Fibroblast of the conjunctiva (primary cell): Measurements from ENCODE around the gene KIAA1549.
"Not testable (repeated sequence)": the region's sequence is repeated elsewhere in the genome, so short reads cannot be mapped to it uniquely, and the experiment has no call there.

Experiments used
- DNase-seq: peaks from one replicate; pipeline ENCODE4 v3.0.0-alpha.2; 2010; ENCODE audit warnings: low read depth

The KIAA1549 gene

DNA sequence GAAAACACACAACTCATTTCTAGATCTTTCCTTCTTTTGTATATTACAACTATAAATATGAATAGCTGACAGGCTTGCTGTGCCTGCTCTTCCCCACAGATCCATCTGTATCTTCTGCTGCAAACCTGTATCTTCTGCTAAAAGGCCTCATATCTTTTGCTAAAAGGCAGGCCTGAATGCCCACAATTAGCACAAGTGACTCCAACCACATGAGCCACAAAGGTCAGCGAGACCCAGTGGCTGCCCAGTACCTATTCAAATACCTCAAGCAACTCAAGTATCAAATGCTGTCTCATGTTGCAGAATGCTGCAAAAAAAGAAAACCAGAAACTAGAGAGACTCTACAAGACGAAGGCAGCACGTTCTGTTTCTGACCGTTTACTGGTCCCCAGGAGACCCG, 128.7 kb downstream of the KIAA1549 start:
- no peak for DNase-seq

DNA sequence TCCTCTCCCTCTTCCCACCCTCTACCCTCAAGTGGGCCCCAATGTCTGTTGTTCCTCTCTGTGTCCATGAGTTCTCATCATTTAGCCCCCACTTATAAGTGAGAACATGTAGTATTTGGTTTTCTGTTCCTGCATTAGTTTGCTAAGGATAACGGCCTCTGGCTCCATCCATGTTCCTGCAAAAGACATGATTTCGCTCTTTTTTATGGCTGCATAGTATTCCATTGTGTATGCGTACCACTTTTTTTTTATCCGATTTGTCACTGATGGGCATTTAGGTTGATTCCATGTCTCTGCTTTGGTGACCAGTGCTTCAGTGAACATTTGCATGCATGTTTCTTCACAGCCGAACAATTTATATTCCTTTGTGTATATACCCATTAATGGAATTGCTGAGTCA, 131.5 kb downstream of the KIAA1549 start:
- no peak for DNase-seq

DNA sequence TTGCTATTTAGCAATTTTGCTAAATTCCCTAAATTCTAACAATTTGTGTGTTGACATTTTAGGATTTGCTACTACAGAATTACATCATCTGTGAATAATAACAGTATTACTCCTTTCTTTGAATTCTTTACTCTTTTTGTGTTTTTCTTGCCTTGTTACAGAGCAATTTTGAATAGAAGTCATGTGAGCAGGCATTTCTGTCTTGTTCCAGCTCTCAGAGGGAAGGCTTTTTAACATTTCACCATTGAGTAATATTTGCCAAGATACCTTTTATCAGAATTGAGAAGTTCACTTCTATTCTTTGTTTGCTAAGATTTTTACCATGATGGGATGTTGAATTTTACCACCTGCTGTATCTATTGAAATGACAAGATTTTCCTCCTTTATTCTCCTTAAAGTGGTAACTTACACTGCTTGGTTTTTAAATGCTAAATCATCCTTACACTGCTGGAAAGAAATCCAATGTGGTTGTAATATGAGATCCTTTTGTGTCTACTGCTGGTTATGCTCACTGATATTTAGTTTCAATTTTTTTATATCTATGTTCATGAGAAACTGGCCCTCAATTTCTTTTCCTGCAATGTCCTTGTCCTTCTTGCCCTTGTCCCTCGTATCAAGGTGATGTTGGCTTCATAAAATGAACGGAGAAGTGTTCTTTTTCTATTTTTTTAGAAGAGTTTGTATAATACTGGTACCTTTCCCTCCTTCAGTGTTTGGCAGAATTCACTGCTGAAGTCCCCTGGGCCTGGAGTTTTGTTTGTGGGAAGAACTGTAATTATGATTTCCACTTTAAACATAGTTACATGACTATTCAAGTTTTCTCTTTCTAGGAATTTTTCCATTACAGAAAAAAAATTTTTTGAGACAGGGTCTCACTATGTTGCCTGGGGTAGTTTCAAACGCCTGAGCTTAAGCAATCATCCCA, 132.9 kb downstream of the KIAA1549 start:
- DNase-seq, result no peak

DNA sequence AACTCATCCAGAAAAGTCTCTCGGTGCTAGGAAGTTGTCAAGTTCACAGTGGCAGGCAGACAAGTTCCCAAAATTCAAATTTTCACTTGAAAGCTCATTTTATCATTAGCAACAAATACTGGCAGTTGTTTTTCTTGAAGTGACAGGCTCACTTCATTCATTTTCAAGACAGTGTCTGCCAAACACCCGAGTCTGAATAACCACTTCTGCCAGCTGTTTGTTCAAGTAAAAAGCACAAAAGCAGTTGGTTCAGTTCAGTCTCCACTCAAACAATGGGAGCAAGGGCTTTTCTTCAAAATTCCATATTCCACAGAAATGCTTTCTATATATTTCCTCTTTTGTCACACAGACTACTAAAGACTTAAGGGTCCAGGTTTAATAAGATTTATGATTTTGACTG, 135.5 kb downstream of the KIAA1549 start:
- no peak for DNase-seq

DNA sequence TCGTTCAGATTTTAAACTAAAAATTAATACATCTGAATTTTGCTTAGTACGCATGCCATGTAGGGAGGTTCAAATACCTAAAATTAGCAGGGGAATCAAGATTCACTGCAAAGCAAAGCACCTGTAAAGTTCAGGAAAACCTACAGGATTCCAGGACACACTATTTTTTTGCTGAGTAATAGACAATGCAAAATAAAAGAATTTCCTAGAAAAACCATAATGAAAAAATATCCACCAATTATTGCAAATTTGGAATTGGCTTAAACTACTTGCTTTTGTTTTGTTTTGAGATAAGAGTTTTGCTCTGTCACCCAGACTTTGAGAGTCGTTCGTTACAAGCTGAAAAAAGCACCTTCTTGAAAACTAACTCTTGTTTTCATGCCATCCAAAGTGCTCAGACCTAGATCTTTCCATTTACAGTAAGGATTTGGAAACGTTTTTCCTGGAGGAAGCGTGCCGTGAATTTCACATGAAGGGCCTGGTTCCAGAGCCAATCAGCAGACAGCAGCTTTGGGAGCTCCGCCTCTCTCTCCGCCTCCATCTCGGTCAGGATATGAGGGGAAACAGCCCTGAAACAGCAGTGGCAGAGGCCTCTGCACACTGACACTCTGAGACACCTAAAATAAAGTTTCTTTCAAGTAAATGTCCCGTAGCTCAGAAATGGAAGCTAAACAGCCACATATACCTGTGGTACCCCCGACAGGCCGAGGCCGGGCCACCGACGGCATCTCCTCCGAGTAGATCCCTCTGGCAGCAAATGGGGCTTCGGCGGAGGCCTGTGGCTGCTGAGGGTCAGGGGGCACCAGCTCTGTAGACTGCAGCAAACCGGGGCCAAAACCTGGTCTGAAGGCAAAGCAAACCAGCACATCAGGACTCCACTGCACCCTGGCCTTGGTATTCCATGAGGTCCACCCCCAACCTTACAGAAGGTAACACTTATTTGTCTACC, 137.3 kb downstream of the KIAA1549 start:
- DNase-seq, result no peak

DNA sequence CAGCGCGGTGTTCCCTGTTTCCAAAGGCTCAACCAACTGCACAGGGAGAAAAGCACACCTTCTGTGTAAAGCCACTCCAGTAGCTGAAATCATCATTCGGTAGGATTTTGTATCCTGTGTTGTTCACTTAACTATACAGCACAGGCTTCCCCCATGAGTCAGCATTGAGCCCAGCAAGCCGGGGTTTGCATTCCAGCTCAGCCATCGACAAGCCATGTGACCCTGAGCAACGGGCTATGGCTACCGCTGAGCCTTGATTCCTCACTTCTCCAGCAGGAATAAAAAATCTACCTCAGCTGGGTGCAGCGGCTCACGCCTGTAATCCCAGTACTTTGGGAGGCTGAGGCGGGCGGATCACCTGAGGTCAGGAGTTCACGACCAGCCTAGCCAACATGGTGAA, 139.1 kb downstream of the KIAA1549 start:
- peak; percentile 4 for DNase-seq

DNA sequence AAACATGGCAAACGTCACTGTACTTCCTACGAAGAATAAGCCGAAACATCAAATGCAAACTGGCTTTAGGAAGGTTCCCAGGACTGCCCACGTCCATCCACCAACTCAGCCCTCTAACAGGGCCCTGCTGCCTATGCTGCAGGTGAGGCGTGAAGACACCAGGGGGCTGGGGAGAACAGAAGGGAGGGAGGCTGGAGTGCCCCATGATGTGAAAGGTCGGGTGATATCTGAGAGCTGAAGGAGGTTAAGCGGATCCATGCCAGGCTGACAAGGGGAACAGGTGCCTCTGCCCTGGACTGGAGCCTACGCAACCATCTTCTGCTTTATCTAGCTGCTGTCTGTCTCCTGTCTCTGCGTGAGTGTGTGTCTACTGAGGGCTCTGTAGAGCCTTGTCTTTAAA, 143.0 kb downstream of the KIAA1549 start:
- DNase-seq, result no peak

DNA sequence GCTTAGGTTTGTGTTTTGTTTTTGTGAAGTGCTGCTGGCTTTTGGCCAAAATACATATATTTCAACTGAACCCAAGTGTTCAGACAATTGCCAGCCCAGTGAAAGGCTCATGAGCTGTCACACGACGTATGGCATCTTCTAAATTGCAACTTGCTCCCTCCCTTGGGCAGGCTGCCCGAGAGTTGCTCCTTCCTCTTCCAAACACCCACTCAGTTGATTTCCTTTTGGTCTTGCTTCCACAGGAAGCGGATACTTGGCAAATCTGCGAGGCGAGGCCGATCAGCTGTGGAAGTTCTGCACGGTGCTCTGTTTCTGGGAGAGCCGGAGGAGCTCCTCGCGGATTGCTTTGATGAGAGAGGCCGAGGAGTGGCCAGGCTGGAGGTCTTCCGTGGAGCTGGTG, 143.6 kb downstream of the KIAA1549 start:
- no peak for DNase-seq

DNA sequence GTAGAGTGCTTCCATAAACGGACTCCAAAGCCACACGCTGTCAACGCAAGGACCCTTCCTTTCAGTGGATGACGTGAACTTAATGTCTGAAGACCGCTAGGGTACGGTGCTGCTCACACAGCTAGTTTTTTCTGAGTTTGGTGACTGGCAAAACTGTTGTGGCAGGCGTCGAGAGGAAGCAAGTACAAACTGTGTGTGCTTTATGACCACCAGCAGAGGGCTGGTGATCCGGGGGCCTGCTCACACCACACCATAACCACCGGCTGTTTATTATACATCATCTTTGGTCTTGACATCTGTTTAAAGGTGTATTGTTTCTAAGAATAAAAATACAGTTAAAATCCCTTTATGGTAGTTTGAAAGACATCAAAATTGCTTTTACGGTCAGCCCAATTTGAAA, 146.1 kb downstream of the KIAA1549 start:
- no peak for DNase-seq

DNA sequence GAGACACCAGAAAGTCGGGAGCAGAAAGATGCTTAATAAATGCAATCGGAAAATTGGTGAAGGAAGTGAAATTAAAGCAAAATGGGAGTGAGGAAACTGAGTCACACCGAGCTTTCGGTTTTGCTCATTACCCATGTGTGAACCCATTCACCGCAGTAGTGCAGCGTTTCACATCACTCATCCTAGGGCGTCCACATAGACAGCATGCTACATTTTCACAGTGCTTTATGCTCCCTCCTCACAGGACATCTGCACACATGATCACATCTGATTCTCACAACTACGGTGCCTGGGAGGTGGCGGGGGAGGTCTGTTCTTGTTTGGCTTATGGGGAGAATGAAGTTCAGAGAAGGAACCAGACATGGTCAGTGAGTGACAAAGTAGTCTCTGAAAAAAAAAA, 146.6 kb downstream of the KIAA1549 start:
- no peak for DNase-seq

DNA sequence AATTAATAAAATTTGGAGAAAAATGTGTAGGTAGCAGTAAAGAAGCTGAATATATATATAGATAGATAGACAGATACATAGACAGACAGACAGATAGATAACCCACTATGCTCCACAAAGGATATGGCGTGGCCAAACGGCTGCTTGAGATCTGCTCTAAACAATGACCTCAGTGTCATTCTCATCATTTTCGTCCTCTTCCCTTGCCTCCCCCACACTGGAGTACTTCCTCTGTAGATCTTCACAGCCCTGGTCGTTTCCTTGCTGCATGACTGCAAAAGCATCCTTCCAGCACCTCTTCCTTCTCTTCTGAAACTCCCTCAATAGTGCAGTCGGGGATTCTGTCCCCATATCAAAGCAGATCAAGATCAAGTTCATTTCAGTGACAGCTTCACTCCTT, 147.6 kb downstream of the KIAA1549 start:
- DNase-seq, result no peak

DNA sequence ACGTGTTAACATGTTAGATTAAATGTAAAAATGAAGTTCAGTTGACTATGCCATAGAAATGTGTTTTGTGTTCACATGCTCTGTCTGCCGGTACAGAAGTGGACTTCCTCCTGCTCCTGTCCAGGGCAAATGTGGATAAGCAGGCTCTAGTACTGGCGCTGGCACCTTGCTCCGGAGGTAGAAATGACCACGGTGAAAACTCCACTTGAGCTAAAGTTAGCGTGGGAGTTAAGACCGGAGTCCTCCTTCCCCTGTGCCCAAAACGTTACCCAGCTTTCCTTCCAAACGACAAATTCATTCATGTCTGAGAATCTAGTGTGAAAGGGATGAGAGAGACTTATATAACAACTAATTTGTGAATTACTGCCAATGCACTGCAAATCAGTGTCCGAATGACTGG, 148.2 kb downstream of the KIAA1549 start:
- DNase-seq, result no peak

DNA sequence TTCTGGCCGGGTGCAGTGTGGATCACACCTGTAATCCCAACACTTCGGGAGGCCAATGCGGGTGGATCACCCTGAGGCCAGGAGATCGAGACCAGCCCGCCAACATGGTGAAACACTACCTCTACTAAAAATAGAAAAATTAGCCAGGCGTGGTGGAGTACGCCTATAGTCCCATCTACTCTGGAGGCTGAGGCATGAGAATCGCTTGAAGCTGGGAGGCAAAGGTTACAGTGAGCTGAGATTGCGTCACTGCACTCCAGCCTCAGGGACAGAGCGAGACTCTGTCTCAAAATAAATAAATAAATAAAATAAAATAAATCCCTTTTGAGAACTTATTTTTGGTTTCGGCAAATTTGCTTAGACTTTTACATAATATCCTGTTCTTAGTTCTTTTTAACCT, 151.9 kb downstream of the KIAA1549 start:
- no peak for DNase-seq

DNA sequence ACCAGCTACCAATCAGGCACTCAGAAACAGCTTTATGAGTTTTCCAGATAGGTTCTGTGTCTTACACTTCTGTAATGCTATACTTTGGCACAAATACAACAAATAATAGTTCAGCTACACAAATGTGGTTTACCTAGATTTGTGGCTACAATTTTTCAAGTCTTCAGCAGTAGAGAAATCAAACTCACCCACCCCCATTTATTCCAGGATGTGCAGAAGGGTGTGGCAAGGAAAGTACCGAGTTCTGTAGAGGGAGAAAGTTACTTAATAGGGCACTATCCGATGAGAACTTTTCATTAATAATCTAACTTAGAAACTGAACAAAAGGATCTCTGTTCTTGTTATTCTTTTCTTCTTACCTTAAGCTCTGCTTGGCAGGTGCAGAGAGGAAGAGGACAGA, 152.9 kb downstream of the KIAA1549 start:
- DNase-seq, result no peak

DNA sequence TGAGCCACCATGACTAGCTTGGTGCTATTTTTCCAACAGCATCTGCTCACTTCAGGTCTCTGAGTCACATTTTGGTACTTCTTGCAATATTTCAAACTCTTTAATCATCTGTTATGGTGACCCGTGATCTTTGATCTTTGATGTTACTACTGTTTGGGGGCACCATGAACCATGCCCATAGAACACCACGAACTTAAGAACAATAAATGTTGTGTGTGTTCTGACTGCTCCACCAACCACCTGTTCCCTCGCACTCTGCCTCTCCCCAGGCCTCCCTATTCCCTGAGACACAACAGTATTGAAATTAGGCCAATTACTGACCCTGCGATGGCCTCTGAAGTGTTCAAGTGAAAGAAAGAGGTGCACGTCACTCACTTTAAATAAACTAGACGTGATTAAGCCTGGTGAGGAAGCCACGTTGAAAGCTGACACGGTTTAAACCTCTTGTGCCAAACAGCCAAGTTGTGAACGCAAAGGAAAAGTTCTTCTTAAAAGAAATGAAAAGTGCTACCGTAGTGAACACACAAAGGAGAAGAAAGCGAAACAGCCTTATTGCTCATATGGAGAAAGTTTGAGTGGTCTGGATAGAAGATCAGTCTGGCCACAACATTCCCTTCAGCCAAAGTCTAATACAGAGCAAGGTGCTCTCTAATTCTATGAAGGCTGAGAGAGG, 156.0 kb downstream of the KIAA1549 start:
- DNase-seq, result no peak

DNA sequence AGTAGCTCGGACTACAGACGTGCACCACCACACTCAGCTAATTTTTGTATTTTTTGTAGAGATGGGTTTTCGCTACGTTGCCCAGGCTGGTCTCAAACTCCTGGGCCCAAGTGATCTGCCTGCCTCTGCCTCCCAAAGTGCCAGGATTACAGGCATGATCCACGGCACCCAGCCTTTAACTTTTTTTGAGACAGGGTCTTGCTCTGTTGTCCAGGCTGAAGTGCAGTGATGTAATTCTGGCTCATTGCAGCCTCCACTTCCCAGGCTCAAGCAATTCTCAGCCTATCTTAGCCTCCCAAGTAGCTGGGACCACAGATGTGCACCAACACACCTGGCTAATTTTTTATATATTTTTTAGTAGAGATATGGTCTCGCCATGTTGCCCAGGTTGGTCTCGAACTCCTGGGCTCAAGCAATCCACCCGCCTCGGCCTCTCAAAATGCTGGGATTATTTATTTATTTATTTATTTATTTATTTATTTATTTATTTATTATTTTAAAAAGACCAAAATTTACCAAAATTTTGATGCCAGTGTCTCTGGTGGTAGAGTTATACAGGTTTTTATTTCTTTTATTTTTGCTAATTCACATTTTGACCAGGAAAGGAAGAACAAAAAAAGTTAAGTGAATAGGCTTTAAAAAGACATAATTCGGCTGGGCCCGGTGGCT, 158.2 kb downstream of the KIAA1549 start:
- DNase-seq, result no peak

DNA sequence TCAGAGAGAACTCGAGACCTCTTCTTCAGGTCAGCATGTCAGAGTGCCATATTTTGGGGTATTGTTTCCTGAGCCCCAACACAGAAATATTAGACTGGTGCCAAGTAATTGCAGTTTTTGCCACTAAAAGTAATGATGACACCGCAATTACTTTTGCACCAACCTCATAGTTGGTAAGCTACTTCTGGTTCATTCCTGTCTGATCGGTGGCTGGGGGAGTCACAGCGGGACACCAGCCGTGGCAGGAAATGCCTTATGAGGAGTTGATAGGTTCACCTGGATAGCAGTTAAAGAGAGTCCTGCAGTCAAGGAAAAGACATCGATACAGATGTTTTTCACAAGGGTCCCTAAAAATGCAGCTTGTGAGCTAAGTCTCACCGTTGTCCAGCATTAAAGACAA, 159.3 kb downstream of the KIAA1549 start:
- no peak for DNase-seq

DNA sequence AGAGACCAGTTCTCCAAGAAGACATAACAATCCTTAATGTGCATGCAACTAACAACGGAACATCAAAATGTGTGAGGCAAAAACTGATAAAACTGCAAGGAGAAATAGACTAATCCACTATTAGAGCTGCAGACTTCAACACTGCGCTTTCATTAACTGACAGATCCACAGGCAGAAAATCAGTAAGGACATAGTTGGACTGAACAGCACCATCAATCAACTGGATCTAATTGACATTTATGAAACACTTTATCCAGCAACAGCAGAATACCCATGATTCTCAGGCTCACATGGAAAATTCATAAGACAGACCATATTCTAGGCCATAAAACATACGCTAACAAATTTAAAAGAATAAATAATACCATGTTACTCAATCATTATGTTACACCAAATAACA, 161.6 kb downstream of the KIAA1549 start:
- DNase-seq, result no peak

DNA sequence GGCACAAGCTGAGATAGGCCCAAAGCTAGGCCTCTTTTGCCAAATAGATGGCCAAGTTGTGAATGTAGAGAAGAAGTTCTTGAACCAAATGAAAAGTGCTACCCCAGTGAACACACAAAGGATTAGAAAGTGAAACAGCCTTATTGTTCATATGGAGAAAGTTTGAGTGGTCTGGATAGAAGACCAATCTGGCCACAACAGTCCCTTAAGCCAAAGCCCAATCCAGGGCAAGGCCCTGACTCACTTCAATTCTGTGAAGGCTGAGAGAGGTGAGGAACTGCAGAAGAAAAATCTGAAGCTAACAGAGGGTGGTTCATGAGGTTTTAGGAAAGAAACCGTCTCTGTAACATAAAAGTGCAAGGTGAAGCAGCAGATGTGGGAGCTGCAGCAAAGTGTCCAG, 164.5 kb downstream of the KIAA1549 start:
- no peak for DNase-seq

DNA sequence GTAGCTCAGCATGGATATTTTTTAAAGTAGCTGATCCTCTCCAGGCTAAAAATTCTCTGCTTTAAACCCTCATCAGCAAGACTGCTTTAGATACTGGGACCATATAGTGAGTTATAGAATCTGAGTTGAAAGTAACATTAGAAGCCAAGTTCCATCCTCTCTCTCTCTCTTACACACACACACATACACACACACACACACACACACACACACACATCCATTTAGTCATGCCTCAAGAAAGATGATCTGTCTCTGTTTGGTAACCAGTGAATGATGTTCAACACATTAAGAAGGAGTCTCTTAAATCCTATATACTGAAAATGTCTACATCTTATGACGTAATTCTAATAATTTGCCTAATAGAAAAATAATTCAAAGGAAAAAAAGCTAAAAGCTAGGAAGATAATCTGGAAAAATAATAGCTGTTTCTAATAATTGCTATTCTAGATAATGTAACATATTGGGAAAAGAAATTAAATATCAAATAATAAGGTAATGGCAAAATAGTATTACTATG, 166.3 kb downstream of the KIAA1549 start:
- no peak for DNase-seq

DNA sequence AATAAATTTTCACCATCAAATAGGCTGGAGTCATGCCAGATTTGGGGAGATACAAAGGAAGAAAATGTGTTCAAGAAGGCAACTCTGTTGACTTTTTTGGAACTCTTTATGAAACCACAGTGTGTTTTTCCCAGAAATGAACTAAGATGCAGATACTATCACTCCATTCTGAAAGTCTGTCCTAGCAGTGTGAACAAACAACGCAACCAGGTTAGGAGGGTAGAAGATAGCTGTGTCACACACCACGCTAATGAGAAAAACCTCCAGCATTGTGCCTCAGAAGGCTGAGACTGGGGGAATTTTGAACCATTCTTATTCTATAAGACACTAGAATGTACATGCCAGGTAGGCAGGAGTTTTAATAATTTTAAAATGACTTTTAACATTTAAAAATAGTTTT, 167.2 kb downstream of the KIAA1549 start:
- DNase-seq, result no peak

DNA sequence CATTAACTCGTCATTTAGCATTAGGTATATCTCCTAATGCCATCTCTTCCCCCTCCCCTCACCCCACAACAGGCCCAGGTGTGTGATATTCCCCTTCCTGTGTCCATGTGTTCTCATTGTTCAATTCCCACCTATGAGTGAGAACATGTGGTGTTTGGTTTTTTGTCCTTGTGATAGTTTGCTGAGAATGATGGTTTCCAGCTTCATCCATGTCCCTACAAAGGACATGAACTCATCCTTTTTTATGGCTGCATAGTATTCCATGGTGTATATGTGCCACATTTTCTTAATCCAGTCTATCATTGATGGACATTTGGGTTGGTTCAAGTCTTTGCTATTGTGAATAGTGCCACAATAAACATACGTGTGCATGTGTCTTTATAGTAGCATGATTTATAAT, 169.9 kb downstream of the KIAA1549 start:
- not testable (repeated sequence) for DNase-seq
